IMR-90 (cell line): ENCODE data around the gene TP53TG5.

ENCODE experiments used
- CEBPB ChIP-seq: IDR thresholded peaks from 2 replicates; pipeline ENCODE4 v1.6.1; 2012; ENCODE audit warnings: low read depth, low read length, improper control_type of control experiment
- CHD1 ChIP-seq: IDR thresholded peaks from 2 replicates; pipeline ENCODE4 v1.6.1; 2012; ENCODE audit warnings: low read depth, low read length, improper control_type of control experiment
- FOS ChIP-seq: fragments of 150-350 bp; IDR thresholded peaks from 2 replicates; pipeline ENCODE4 v1.6.1; 2016; ENCODE audit warnings: low read depth, low read length
- MAFK ChIP-seq: IDR thresholded peaks from 2 replicates; pipeline ENCODE4 v1.6.1; 2012; ENCODE audit warnings: low read depth, low read length, improper control_type of control experiment
- MXI1 ChIP-seq: IDR thresholded peaks from 2 replicates; pipeline ENCODE4 v1.6.1; 2012; ENCODE audit warnings: low read depth, mild to moderate bottlenecking, low read length, moderate library complexity, borderline replicate concordance
- POLR2A ChIP-seq: IDR thresholded peaks from 2 replicates; pipeline ENCODE4 v1.6.1; 2012; ENCODE audit warnings: mild to moderate bottlenecking, low read depth, low read length
- RAD21 ChIP-seq: IDR thresholded peaks from 2 replicates; pipeline ENCODE4 v1.6.1; 2012; ENCODE audit warnings: low read length, improper control_type of control experiment
- RCOR1 ChIP-seq: IDR thresholded peaks from 2 replicates; pipeline ENCODE4 v1.6.1; 2012; ENCODE audit warnings: mild to moderate bottlenecking, low read length, improper control_type of control experiment; ENCODE audit not compliant: insufficient replicate concordance
- RFX5 ChIP-seq: IDR thresholded peaks from 2 replicates; pipeline ENCODE4 v1.8.0; 2012; ENCODE audit warnings: low read depth, mild to moderate bottlenecking, low read length, moderate library complexity
- TF ChIP-seq, protein P1 (sequence below): conservative IDR thresholded peaks from 2 replicates; pipeline ENCODE4 v1.5.1; 2012; ENCODE audit warnings: mild to moderate bottlenecking, low read depth, low read length, improper control_type of control experiment
- TF ChIP-seq, protein P2 (sequence below): fragments of 150-350 bp; IDR thresholded peaks from 2 replicates; pipeline ENCODE4 v1.6.1; 2017; ENCODE audit warnings: mild to moderate bottlenecking, antibody characterized with exemption, low read length, low read depth

DNA sequence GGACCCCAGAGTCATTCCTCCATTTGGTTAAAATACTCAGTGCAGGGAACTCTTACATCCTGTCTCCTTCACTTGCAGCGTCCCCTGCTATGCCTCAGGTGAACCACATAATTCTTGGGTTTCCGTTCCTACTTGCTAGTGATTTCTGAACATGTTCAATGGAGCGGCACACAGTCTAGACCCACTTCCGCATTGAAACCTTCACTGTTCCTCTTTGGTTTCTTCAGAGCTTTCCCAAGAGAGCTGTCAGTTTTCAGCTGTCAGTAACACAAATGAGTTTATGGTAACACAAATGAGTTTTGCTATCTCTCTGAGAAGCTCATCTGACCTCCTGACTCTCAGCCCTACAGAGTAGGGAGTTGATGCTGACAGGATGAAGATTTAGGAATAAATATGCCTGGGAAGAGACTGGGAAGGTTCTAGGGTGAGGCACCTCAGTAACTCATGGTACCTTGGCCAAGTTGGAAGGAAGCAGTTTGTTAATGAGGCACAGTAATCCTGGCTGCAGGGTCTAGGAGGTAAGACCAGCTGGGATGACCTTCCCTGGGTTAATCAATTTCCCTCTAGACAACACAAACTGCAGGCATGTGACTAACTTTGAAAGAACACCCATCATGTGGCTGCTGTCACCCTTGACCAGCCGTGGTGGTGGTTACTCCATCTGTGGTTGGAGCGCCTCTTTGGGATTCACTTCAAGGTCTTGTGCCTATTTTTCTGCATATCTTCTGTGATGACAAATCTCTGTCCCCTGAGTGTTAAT is 9.7 kb downstream of the TP53TG5 start:
- no peak for TF ChIP-seq CEBPB
- TF ChIP-seq POLR2A: no peak
- TF ChIP-seq, protein P1, sequence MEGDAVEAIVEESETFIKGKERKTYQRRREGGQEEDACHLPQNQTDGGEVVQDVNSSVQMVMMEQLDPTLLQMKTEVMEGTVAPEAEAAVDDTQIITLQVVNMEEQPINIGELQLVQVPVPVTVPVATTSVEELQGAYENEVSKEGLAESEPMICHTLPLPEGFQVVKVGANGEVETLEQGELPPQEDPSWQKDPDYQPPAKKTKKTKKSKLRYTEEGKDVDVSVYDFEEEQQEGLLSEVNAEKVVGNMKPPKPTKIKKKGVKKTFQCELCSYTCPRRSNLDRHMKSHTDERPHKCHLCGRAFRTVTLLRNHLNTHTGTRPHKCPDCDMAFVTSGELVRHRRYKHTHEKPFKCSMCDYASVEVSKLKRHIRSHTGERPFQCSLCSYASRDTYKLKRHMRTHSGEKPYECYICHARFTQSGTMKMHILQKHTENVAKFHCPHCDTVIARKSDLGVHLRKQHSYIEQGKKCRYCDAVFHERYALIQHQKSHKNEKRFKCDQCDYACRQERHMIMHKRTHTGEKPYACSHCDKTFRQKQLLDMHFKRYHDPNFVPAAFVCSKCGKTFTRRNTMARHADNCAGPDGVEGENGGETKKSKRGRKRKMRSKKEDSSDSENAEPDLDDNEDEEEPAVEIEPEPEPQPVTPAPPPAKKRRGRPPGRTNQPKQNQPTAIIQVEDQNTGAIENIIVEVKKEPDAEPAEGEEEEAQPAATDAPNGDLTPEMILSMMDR: no peak
- TF ChIP-seq, protein P2, sequence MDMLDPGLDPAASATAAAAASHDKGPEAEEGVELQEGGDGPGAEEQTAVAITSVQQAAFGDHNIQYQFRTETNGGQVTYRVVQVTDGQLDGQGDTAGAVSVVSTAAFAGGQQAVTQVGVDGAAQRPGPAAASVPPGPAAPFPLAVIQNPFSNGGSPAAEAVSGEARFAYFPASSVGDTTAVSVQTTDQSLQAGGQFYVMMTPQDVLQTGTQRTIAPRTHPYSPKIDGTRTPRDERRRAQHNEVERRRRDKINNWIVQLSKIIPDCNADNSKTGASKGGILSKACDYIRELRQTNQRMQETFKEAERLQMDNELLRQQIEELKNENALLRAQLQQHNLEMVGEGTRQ: no peak
- TF ChIP-seq MAFK: no peak
- TF ChIP-seq MXI1: no peak
- no peak for TF ChIP-seq FOS
- TF ChIP-seq RFX5: no peak
- no peak for TF ChIP-seq RAD21
- no peak for TF ChIP-seq RCOR1
- TF ChIP-seq CHD1: no peak
